Measurements from ENCODE around the gene TADA2A.
"Not testable (repeated sequence)": the region's sequence is repeated elsewhere in the genome, so short reads cannot be mapped to it uniquely, and the experiment has no call there.

The TADA2A gene

DNA sequence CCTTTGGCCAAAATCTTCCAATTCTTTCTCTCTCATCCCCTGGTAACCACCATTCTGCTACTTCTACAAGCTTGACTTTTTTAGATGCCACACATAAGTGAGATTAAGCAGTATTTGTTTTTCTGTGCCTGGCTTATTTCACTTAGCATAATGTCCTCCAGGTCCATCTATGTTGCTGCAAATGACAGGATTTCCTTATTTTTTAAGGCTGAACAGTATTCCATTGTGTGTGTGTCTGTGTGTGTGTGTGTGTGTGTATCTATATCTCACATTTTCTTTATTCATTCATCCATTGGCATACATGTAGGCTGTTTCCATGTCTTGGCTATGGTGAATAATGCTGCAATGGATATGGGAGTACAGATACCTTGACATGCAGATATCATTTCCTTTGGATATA lies 6.2 kb upstream of the TADA2A start:
- DNase-seq = no peak

DNA sequence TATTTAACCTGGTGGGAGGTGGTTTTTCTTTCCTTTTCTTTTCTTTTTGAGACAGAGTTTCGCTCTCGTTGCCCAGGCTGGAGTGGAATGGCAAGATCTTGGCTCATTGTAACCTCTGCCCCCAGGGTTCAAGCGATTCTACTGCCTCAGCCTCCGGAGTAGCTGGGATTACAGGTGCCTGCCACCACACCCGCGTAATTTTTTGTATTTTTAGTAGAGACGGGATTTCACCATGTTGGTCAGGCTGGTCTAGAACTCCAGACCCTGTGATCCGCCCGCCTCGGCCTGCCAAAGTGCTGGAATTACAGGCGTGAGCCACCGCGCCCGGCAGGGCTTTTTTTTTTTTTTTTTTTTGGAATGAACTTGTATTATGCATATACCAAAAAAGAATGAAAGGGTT lies 1.2 kb upstream of the TADA2A start:
- not testable (repeated sequence) for DNase-seq

DNA sequence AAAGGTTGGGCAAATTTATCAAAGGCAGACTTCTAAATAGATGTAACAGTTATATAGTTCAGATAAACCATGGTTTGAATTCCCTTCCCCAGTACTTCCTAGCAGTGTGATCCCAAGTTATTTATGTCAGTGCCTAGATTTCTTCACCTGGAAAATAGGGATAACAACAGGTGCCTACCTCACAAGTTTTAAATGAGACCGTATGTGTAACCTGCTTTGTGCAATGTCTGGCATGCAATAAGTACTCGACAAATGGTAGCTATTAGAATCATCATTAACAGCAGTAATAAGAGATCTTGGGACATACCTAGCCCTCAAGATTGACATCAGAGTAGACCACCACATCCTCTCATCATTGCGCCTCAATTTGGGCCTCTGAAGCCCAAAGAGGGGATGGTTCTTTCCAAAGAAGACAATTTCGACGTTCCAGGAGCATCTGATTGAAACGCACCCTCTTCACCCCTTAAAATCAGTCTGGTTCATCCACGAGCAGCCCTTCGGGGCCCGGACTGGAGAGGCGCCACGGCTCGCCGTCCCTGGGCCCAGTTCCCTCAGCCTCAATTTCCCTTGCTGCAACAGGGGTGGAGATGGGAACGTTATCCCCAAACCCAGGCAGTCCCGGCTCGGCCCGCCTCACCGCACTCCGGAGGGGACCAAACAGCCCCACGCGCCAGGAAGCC lies 591 bp upstream of the TADA2A start:
- DNase-seq = no peak

DNA sequence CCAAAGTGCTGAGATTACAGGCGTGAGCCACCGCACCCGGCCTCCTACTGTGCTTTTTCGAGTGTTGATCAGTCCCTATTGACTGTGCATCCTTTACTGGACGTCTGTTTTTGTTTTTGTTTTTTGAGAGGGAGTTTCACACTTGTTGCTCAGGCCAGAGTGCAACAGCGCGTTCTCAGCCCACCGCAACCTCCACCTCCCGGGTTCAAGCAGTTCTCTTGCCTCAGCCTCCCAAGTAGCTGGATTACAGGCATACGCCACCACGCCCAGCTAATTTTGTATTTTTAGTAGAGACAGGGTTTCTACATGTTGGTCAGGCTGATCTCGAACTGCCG lies 1.4 kb downstream of the TADA2A start:
- DNase-seq = not testable (repeated sequence)

DNA sequence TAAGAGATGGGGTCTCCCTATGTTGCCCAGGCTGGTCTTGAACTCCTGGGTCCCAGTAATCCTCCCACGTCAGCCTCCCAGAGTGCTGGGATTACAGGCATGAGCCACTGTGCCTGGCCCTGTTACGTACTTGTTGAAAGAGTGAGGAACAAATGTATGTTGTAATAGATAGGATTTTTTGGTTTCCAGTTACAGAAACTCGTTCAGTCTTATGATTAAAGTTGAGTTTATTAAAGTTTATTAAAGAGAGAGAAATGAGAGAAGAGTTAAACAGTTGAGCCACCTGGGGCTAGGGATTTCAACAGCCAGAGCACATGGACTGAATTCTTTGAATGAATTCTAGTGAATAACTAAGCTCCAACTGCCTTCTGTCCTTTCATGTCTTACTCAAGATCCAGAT lies 3.7 kb downstream of the TADA2A start:
- DNase-seq = no peak

DNA sequence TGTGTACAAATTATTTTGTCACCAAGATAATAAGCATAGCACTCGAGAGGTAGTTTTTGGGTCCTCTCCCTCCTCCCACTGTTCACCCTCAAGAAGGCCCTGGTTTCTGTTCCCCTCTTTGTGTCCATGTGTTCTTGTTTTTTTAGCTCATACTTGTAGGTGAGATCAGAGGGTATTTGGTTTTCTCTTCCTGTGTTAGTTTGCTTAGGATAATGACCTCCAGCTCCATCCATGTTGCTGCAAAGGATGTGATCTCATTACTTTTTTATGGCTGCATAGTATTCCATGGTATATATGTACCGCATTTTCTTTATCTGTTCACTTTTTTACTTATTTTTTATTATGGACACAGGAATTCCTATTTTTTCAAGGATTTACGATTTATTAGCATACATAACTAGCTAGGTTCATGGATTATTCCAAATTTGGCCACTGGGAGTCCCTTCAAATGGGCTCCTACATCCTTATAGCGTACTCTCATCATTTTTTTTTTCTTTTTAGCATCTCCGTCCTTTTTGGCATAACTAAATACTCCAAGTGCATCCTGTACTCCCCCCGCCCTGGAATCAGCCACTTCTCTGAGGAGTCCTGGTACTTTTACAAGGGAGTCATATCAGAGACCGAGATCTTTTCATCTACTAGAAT lies 7.3 kb downstream of the TADA2A start:
- no peak for DNase-seq

DNA sequence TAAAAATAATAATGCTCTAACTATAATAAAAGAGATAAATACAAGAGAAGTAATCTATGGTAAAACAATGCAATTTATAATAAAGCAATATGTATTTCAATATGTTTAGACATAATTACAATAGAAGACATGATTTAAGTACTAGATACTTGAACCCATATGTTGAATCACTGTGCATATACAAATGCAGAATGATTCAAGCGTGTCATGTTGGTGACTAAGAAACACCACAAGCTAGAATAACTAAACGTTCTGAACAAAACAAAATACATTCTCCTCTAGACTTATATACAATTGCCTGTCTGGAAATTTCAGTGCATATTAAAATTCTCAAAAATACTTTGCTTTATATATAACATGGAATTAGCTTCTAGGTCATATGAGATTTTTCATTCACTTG lies 11.2 kb downstream of the TADA2A start:
- no peak for DNase-seq

DNA sequence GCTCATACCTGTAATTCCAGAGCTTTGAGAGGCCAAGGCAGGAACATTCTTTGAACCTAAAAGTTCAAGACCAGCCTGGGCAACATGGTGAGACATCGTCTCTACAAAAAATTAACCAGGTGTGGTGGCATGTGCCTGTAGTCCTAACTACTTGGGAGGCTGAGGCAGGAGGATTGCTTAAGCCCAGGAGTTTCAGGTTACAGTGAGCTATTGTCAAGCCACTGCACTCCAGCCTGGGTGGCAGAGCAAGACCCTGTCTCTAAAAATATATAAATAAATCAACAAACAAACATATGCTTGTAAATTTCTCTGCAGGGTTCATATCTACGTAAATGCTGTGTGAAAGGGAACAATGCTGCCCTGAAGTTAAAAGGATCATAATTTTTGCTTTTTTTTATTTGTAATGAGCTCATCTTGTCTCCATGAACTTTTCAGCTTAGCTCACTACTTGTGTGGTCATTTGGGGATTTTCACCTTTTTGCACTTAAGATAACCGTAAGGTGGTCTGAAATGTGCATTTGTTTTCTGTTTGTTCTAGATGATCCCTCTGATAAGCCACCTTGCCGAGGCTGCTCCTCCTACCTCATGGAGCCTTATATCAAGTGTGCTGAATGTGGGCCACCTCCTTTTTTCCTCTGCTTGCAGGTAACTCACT lies 16.4 kb downstream of the TADA2A start:
- no peak for DNase-seq

DNA sequence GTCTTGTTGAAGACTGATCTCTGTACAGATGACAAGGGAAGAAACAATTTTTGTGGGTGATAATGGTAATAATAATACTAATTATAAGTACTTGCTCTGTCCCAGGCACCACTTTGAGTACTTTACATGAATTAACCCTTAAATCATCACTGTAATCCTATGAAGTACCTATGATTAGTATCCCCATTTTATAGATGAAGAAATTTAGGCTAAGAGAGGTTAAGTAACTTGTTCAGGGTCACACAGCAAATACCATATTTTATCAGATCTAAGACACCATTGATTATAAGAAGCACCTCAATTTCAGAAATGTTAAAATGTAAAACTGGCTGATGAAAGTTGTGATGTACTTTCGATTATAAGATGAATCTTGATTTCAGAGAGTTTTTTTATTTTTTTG lies 18.6 kb downstream of the TADA2A start:
- DNase-seq = no peak

DNA sequence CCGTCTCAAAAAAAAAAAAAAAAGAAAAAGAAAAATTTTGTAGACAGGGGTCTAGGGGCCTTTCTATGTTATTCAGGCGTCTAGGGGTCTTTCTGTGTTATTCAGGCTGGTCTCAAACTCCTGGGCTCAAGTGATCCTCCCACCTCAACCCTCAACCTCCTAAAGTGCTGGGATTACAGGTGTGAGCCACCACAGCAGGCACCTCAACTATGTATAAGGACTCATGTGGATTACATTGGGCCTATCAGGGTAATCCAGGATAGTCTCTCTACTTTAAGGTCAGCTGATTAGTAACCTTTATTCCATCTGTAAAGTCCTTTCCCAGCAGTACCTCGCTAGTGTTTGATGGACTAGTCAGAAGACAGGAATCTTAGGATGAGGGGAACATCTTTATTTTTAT lies 22.4 kb downstream of the TADA2A start:
- DNase-seq = no peak

DNA sequence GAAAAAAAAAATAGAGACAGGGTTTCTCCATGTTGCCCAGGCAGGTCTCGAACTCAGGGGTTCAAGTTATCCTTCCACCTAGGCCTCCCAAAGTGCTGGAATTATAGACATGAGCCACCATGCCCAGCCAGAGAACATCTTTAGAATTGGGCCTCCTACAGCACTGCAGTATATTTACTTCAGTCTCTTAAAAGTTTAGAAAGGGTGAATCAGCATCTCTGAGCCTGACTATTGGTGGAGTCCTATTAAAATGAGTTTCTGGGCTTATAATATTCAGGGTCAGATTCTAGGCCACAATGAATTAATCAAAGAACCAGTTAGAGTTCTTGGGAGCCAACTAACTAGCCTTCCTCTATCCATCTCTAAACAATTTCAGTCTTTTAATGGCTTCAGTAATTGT lies 22.8 kb downstream of the TADA2A start:
- no peak for DNase-seq

DNA sequence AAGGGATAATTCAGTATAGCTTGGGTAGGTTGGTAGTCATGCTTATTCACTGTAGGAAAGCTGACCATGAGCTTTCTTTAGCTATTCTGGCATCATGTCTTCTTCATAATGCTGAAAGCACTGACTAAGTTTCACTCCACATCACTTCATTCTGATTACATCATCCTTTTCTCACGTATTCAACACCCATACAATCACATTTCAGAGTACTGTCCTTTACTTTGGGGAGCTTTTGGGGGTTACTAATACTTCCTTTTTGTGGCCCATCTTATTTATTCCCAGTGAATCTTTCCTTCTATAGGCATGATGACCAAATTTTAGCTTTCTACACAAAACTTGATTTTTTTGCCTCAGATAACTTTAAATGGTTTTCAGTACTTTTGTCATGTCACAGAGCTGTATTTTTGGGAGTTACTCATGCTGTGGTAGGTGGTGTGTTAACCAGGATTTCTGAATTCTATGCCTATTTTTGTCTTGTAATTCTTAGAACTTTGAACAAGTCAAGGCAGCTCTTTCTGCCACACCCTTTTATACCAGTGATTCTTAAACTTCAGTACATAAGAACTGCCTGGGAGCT lies 23.5 kb downstream of the TADA2A start:
- DNase-seq = no peak

DNA sequence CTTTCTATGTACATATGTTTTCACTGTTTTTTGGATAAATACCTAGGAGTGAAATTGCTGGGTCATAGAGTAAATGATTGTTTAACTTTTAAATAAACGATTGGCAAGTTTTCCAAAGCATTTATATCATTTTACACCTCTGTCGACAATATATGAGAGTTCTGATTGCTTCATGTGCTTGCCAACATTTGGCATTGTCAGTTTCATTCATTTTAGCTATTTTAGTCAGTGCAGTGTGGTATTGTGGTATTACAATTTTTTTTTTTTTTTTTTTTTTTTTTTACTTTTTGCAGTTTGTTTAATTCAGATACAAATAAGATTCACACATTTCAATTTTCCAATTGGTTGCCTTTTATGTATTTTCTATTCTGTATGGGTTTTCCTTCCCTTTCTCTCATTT lies 26.0 kb downstream of the TADA2A start:
- DNase-seq = no peak

DNA sequence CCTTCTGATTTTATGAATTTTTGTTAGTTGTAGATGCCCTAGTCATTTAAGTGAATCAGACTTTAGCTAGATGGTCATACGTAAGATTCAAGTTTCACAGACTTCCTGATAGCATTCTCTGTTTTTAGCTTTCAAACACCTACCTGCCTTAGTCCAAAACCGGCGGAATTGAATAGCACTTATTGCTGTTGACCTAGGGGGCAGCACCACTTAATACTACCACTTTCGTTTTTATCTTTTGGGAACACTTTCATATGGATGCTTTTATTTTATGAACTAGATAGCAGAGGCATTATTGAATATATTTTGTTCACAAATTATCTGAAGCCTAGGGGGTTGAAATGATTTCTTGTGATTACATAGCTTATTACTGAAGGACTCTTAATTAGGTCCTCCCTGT lies 31.5 kb downstream of the TADA2A start:
- DNase-seq = no peak

DNA sequence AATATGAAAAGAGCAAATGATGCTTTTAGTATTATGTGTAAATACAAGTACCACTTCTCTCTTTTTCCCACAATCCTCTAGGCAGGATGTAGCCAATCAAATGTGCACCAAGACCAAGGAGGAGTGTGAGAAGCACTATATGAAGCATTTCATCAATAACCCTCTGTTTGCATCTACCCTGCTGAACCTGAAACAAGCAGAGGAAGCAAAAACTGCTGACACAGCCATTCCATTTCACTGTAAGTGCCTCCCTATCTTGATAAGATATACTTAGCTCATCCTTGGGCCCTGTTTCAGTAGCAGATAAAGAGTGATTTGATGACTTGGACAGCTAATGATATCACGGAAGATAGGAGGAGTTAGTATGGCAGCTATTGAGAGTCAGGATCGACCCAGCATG lies 33.7 kb downstream of the TADA2A start:
- no peak for DNase-seq

DNA sequence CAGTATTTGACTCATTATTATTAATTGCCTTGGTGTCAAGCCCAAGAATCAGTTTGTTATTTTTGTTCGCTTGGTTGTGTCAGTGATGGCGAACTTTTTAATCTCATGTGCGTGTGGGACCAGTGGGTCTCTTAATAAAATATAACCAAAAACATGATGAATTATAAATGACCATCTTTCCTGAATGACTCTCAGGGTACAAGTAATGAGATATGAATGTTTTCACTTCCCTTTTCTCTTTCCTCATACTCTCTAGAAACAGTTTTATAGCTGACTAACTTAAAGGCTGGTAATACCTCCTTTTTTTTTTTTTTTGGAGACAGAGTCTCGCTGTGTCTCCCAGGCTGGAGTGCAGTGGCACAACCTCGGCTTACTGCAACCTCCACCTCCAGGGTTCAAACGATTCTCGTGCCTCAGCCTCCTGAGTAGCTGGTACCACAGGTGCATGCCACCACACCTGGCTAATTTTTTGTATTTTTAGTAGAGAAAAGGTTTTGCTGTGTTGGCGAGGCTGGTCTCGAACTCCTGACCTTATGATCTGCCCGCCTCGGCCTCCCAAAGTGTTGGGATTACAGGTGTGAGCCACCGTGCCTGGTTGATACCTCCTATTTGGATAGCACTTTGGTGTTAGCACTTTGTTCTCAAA lies 34.8 kb downstream of the TADA2A start:
- peak; percentile 46 for DNase-seq

DNA sequence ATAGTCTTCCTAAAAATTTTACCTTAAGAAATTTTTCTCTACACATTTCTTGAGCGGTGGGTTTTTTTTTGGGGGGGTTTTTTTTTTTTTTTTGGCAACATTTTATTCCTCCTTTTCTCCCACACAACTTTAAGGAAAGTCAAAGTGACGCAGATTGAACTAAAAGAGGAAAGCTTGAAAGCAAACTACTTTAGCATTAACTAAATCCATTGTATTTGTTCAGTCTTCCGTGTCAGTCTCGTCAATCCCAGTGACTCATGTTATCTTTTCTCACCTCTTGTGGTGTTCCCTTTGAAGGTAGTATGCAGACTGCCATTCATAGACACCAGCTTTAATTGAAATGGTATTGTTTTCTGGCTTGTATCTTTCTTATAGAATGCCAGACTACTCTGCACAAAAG lies 39.3 kb downstream of the TADA2A start:
- DNase-seq = no peak

DNA sequence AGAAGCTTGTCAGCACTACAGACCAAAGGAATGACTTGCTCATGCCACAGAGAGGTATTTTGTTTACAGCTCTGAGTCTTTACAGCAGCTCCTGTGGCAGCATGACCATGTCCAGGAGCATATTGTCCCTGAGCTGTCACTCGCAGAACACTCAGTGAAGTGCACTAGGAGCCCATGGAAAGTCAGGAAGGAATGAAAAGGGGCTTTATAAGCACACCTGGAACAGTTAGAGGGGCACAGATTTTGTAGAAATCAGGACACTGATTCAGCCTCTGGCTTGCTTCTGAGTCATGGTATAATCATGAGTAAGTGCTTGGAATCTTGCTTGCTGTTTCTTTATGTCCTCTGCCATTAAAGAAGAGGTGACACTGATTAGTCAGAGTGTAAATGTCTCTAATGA lies 41.0 kb downstream of the TADA2A start:
- no peak for DNase-seq

DNA sequence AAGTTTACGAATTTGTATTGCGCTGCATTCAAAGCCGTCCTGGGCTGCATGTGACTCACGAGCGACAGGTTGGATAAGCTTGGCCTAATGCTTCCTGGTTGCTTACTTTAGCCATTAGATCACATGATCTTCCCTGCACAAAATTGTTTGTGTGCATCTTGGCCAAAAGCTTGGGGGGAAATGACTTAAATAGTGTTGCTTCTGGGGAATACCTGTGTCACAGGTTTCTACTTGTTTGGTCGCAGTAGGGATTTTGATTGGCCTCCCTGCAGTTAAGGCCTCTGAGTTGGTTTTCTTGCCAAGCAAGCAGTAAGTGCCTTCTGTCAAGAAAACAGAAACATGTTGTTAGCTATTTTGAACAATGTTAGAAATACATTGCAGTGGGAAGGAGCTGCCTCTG lies 43.4 kb downstream of the TADA2A start:
- DNase-seq = no peak

DNA sequence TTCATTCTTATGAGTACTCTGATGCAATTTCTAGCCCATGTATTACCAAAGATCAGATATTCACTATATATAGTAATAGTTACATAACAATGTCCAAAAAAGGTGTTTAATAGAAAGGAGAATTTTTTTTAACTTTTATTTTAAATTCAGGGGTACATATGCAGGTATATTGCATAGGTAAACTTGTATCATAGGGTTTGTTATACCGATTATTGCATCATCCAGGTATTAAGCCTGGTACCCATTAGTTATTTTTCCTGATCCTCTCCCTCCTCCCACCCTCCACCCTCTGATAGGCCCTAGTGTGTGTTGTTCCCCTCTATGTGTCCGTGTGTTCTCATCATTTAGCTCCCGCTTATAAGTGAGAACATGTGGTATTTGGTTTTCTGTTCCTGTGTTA lies 51.1 kb downstream of the TADA2A start:
- DNase-seq = not testable (repeated sequence)

DNA sequence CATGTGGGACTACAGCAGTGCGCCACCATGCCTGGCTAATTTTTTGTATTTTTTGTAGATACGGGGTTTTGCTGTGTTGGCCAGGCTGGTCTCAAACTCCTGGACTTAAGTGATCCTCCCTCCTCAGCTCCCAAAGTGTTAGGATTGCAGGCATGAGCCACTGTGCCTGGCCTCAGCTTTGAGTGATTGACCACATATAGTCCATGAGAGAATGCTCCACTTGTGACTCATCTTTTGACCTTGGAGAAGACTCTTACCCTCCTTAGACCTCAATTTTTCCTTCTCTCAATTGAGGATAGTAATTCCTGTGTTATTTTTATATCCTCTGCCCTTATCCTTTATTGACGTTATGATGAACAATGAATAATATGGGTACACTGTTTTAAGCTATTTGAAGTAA lies 52.1 kb downstream of the TADA2A start:
- DNase-seq = no peak

DNA sequence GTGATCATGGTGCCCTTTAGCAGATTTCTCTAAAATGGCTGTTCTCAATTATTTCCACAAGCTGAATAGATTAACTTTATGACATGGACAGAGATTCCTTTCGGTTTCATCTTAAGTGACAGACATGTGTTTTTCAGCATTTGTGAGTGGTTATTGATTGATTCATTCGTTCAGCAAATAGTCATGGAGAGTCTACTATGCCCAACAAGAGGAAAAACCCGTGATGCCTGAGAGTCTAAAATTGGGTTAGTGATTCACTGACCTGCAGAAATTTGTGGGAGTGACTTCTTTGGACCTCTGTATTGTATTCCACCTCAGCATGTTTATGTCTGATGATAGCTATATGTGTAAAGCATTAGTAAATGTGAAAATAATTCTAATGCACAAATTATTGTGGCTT lies 55.0 kb downstream of the TADA2A start:
- DNase-seq = no peak

DNA sequence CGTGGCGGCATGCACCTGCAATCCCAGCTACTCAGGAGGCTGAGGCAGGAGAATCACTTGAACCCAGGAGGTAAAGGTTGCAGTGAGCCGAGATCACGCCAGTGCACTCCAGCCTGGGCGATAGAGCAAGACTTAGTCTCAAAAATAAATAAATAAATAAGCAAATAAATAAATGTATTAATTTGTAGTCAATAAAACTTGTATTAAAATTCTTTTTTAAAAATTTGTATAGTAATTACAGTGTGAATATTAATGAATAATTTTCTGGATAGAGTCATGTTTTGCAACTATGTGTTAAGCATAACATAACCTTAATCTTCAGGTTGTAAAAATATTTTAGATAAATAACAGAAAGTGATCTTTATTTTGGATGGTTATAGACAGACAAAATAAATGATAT lies 55.8 kb downstream of the TADA2A start:
- no peak for DNase-seq

DNA sequence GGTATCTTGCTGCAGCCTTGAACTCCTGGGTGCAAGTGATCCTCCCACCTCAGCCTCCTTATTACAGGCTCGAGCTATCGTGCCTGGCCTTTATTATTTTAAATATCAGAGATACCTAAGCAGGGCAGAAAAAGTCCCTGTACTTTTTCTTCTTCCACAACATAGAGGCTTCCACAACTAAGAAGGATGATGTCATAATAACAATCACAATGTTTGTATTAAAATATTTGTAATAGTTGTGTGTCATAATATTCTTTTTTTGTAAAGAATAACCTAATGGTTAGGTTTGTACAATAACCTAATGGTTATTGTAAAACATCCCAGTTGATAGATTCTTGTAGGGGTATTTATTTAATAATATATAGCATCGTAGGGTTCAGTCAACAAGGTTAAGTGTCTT lies 56.4 kb downstream of the TADA2A start:
- DNase-seq = no peak
